ENCODE results near the gene UCKL1. TPM values are rescaled to one million over a fixed set of nuclear protein-coding genes. Genes with fewer than 3 reads are reported as not detected.
"Not testable (repeated sequence)": the region's sequence is repeated elsewhere in the genome, so short reads cannot be mapped to it uniquely, and the experiment has no call there.

The UCKL1 gene
- total RNA-seq, 1 donor from 2014 or later: 17.8 TPM

DNA sequence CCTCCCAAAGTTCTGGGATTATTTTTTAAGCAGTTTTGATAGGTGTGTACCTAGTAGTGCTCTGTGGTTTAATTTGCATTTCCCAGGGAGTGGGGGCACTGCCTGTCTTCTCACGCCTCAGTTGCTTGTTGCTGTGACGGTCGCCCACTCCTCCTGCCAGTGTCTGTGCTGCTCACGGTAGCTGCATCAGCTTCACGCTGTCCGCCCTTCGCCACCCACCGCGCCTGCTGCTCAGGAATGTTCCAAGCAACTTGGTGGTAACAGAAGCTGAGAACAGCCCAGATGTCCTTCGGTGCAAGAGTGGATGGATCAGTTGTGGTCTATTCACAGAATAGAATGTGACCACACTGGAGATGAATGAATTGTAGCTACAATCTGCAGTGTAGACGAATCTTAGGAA is 38.4 kb downstream of the UCKL1 start:
- peak; percentile 64 for DNase-seq

DNA sequence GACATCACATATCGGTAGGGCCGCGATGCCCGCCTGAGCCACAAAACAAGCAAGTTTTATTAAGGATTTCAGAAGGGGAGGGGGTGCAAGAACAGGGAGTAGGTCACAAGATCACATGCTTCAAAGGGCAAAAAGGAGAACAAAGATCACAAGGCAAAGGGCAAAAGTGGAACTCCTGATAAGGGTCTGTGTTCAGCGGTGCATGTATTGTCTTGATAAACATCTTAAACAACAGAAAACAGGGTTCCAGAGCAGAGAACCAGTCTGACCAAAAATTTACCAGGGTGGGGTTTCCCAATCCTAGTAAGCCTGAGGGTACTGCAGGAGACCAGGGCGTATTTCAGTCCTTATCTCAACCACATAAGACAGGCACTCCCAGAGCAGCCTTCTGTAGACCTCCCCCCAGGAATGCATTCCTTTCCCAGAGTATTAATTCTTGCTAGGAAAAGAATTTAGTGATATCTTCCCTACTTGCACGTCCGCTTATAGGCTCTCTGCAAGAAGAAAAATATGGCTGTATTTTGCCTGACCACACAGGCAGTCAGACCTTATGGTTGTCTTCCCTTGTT is 39.8 kb downstream of the UCKL1 start:
- DNase-seq: not testable (repeated sequence)

DNA sequence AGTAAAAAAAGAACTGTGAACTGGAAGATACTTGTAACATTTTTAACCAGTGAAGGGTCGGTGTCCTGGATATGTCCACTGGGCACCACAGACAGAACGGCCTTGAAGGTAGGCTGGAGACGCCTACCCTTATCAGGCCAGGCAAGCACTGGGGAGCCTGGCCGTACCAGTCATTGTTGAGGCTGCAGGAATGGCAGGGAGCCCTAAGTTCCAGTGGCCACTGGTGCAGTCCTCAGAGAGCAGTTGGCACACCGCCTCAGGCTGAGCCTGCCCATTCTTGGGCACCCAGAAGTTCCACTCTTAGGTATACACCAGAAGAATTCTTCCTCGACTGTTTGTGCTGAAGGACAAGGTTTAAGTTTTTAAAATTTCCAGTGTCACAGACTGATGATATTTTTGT is 40.7 kb downstream of the UCKL1 start:
- no peak for DNase-seq

DNA sequence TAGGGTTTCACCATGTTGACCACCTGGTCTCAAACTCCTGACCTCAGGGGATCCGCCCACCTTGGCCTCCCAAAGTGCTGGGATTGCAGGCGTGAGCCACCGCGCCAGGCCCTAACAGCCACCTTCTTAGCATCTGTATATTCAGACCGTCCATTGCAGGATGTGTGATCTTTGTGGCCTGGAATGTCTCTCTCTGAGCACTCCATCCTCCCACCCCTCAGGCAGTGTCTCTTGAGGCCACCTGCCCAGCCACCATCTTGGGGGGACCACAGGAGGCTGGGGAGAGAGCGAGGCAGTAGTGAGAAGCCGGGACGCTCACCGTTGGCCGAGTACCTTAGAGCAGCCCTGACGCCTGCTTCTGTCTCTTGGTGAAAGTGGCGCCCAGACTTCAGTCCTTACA is 42.4 kb downstream of the UCKL1 start:
- DNase-seq: no peak

DNA sequence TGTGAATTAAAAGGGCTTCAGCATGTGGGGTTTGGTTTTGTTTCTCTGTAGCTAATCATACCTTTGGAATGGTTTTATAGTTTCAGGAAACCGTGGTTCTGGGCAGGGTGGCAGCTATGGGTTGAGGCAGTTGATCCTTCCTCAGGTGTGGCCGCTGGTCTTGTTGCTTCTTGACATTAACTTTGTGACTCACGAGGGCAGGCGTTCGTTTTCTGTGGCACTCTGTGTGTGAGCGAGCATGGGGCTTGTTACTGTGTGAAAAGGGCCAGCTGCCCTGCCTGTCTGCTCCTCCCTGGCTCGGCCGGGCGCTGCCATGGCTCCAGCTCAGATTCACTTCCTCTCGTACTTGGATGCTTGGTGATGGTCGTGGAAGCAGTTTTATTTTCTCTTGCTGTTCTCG is 45.0 kb downstream of the UCKL1 start:
- DNase-seq: no peak

DNA sequence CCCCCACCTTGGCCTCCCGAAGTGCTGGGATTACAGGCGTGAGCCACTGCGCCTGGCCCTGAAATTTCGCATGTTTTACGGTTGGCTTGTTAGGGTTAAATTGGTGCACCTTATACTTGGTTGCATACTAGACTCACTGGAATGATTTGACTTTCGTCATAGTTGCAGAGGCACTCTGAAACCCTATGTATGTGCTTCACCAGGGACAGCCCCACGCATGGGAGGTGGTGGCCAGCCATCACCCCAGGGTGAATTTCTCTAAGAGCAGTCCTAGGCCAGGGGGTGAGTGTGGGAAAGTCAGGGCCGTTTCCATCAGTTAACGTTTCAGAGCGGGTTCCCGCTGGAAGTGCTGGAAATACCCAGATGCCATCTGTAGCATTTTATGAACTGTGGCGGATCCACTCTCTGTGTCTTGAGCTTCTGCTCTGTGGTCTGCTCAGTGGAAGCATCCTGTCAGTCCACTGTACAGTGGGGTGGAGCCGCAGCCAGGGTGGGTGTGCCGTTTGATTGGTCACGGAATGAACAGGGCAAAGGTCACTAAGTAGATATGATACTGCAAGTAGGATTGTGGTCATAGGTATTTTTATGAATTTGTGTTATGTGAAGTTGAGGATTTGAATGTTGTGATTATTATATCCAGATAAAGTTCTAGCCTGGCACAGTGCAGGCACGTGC is 48.1 kb downstream of the UCKL1 start:
- DNase-seq: no peak

DNA sequence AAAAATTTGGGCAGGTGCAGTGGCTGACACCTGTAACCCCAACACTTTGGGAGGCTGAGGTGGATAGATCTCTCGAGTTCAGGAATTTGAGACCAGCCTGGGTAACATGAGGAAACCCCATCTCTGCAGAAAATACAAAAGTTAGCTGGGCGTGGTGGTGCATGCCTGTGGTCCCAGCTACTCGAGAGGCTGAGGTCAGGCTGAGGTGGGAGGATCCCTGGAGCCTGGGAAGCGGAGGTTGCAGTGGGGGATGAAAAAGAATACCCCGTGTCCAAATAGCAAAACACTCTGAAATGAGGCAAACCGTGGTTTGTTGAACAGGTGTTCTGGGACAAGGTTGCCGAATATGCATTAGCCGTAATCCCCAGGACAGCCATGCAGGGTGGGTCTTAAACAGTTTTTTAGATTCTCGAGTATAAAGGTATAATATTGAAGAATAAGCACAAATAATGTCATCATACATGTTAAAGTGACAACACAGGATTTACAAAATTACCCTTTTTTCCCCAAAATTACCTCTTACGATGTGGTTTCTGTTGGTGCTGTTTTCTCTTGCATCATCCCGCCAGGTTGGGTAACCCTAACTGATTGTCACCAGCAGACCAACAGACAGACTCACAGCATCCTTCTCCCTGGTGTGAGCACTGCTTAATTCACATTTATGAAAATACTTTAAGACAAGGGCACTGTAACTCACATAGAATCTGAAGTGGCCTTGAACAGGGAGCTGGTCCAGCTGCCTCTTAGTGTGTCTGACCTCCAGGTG is 52.2 kb downstream of the UCKL1 start:
- no peak for DNase-seq

DNA sequence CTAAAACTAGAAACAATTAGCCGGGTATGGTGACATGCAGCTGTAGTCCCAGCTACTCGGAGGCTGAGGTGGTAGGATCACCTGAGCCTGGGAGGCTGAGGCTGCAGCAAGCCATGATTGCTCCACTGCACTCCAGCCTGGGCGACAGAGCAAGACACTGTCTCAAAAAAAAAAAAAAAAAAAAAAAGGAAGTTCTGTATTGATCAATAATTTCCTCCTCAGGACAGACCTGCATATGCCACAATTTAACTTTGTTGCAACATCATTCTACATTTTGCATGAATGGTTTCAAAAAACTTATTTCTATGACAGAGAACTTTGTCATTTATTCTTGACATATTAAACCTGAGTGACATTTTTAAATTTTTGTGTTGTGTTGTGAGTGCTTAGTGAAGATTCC is 55.8 kb downstream of the UCKL1 start:
- DNase-seq: no peak

DNA sequence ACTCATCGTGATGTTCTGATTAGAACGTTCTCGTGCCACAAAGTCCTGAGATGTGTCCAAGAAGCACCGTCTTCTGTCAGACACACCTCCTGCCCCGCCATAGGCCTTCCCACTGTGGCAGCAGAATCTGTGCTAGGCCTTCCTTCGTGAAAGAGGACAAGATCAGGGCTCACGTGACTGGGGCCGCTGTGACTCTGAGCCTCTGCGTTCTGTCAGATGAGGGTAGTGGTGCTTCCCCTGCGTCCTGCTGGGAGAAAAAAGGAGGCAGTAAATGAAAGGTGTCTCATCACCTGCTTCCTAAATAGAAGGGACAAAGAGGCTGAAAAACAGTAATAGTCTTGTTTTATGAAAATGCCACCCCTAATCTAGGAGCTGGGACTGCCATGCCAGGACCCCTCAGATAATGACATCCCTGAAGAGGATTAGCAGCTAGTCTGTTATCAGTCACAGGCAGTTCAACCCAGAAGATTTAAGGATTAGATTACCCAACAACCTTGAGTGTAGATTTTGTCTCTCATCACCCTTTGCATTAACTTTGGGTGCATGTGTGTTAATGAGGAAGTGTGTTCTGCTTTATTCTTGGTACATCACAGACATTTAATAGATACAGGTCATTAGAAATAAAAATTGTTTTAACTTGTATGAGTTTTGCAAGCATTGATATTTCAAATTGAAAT is 57.2 kb downstream of the UCKL1 start:
- no peak for DNase-seq

DNA sequence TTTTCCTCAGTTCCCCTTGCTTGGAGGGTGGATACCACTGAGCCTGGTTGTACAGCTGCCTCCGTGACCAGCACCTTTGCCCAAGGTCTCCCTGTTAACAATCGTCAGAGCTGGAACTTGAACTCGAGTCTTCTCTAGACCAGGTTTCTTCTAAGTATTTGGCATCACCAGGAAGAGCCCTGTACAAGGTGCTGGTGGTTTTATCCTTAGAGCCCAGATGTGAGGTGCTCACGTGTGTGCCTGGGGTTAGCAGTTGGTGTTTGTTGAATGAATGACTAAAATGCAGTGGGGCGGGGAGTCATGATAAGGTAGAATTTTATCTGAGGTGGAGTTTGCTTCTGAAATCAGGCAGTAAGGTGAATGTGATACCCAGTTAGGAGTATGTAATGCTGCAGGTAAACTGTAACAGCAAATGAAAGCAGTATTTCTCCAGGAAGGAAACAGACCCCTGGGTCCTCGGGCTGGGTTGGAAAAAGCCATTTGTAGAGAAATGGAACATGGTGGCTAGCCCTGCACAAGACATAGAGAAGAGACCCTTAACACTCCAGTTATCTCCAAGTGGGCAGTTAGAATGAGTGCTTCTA is 58.1 kb downstream of the UCKL1 start:
- no peak for DNase-seq

DNA sequence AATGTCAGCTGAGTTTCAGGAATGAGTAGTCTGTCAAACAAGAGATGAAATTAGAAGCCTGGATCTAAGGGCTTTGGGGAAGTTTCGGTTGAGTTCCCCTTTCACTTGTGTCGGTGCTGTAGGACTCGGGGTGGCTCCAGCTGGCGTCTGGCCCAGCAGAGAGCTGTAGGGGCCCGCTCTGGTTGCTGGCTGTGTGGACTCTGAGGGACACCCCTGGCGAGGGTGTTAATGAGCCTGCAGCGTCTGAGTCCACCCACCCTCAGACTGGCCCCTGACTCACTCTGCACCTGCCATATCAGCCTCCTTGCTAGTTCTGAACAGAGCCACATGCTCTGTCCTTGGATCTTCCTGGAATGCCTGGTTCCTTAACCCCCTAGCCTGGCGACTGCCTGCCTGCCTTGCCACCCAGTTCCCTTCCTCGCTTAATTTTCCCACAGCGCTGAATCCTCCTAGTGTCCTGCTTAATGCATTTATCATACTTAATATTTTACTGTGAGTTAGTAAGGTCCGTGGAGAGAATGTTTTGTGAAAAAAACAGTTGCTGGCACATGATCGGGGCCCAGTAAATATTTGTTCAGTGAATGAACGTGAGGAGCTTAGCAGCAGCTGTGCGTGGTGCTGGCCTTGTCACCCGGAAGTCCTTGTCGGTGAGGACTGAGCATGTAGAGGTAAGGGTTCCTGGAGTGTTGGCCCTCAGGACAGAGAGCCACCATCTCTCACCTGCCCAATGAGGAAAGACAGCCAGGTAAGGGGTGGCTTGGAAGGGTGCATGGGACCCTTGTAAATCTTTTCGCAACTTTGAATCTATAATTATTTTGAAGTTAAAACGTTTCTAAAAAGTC is 59.7 kb downstream of the UCKL1 start:
- no peak for DNase-seq

DNA sequence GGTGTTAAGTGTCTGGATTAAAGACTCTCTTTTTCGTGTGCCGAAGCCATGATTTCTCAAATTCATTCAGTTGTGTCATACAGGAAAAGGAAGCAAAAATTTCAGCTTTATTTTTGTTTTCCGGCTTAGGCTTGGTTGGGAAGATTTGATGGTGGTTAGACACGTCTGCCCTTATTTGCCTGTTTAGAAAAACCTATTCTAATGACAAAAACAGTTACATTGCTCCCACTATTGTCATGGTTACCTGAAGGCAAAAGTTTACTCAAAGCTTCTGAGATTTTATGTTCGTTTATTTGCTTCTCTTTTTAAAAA is 60.3 kb downstream of the UCKL1 start:
- no peak for DNase-seq

DNA sequence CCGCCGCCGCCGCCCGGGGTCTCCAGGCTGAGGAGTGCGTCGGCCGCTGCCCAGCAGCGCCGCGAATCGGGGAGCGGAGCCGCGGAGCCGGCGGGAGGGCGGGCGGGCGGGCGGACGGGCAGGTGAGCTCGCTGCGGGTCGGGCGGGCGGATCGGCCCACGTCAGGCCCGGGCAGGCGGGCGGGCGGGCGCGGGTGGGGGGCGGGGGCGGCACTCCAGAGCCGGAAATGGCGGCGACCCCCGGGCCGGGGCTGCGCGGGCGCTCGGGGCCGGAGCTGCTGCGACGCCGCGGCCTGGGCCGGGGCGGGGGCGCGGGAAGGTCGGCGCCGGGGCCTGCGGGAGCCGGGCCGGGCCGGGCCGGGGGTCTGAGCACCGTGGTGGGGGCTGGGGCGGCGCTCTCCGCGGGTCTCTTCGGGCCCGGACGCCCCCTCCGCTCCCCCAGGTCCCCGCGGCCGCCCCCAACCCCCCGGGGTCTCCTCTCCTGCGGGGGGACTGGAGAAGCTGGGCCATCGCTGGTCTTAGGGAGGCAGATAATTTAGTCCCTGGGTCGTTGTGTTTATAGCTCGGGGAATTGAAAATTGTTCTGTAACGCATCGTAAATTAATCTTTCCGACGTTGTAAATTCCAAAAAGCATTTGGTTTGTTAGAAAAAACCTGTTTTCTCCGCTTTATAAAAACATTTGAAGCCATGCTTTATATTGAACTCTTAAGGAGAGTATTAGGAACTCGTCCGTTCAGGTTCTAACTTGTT is 60.8 kb downstream of the UCKL1 start:
- DNase-seq: no peak

DNA sequence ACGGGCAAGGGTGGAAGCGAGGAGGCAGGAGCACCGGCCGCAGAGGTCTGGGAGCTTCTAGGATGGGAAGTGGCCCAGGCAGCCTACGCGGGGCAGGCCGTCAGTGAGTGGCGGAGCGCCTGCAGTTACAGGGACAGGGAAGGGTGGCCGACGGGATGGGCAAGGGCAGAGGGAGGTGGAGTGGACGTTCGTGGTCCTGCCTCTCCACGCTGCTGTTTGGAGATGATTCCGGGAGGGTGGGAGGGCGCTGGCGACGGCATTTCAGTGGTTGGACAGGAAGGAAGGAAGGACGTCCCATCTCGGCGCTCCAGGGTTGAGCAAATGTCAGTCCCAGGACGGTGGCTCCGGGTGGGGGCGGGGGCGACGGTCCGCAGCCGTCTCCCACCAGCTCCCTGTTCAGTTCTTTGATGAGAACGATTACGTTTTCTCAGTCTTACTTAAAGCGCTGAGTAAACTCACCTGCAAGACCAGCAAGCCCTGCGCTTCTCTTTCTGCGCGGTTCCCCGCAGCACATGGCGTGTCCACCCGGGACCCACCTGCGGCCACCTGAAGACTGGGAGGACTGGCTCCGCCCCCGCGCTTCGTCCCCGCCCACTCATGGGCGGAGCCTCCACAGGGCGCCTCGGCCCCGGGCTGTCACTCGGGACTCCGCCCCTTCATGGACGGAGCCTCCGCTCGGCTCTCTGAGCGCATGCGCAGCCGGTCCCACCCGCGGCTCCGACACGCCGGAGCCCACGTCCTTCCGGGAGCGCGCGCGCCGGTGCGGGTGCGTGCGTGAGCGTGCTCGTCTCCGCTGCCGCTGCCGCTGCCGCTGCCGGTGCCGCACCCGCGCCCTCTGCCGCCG is 61.6 kb downstream of the UCKL1 start, which contains the start of gene DNAJC5:
DNAJC5 (plus strand) TSS at position 769 of the 844 bp plus-strand sequence. CDS start 33,220 bp downstream, outside the sequence.
- peak; percentile 90 for DNase-seq

DNA sequence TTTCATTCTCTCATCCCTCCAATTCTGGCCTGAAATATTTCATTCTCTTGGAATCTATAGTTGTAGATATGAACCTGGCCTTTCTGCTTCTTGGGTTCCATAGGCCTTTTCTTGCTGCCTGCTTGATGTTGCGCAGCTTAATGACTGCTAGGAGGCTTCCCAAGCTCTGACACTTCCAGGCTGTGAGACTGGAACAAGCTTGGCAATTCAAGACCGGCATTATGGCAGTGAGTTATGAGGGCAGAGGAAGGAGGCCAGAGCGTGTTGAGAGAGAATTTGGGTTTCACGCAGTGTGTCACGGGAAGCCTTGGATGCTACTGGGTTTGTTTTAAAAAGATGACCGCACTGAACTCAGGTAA is 62.2 kb downstream of the UCKL1 start:
- no peak for DNase-seq

DNA sequence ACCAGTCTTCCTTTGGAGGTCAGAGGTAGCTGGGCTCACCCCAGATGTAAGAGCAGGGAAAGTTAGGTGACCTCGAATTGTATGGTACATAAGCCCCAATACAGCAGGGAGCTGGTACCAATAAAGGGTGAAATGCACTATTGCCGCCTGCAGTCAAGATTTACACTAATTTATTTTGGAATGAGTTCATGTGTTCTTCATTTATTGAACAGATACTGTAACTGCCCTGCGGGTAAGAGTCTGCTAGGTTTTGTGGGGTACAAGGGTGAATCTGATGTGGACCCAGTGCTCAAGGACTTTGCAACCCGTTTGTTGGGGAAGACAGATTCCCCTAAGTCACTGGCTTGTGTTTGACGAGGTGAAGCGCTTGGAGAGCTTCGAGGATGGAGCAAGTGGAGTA is 63.8 kb downstream of the UCKL1 start:
- no peak for DNase-seq

DNA sequence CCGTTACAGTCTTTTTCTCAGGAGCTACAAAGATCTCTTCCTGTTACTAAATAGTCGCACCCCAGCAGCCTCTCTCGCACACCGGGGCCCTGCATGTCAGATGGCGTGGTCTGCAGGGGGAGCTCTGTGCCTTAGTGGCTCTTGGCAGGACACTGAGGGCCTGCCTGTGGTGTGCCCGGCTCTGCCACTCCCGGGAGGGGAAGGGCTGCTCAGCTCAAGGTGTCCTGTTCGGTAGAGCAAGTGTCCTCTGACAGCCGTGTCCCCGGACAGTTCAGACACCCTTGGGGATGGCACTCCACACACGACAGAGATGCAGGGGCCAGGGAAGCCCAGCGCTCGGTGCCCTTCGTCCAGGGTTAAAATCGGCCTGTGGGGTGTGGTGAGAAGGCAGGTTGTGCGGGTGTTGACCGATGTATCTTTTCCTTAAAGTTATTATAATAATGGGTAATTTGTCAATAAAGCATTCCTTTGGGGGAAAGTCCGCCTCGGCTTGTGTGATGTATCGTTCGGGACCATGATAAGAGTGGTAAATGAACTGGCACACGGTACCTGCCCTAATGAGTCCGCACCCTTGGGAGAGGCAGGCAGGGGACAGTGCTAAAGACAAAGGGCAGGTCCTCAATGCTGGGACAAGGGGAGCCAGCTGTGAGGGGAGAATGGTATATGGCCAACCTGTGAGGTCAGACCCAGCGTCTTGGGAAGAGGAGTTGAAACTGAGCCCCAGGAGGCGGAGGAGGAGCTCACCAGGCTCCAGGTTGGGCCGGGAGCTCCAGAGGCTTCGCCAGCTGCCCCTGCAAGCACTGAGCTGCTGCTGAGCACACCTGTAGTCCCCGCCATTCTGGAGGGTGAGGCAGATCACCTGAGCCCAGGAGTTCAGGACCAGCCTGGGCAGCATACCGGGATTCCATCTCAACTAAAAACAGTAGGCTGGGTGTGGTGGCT is 64.9 kb downstream of the UCKL1 start:
- no peak for DNase-seq

DNA sequence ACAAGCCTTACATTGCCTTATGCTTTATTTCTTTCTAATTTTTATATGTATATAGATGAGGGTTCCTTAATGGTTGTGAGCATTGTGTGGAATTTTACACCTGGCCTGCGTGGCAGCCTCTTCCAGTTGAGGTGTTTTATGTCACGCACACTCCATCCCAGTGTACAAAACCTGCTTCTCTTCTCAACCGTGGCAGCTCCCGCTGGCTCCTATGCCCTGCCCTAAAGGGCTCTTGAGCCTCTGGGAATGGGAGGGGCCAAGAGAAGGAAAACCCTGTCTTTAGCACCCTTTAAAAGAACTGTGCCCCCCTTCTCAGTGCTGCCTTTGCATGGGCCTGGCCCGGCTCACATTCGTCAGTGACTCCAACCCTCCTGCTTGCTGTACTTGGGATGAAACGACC is 65.6 kb downstream of the UCKL1 start:
- no peak for DNase-seq

DNA sequence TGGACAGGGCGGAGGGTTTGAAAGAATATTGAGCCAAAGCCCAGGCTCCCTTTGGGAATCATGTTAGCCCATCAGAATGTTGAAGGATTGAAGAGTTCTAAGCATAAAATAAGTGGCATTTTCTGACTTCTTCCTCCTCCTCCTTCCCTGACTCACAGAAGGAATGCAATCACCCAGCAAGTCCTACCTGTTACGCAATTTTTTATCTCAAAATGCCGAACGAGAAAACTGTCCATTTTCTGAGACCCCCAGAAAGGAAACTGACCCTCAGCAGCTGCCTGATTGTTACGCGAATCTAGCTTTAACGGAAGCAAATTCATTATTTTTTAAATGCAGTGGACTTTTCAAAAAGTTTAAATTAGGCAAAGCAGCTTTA is 66.0 kb downstream of the UCKL1 start:
- no peak for DNase-seq

Measured in occipital lobe (tissue), 2 donors.